ENCODE data around the gene GGT6. TPM values are rescaled to one million over a fixed set of nuclear protein-coding genes. Genes with fewer than 3 reads are reported as not detected.

Gene GGT6
- total RNA-seq, 1 donor from 2014 or later, result not detected

GRCh38 chr17:4557626-4558346 is 2.6 kb downstream of the GGT6 start:
- no peak overlapping the region for H3K4me3 ChIP-seq
- intact Hi-C loops (cut with micrococcal nuclease), result no loop called here
- DNase-seq, result no peak
- TF ChIP-seq, protein P1, sequence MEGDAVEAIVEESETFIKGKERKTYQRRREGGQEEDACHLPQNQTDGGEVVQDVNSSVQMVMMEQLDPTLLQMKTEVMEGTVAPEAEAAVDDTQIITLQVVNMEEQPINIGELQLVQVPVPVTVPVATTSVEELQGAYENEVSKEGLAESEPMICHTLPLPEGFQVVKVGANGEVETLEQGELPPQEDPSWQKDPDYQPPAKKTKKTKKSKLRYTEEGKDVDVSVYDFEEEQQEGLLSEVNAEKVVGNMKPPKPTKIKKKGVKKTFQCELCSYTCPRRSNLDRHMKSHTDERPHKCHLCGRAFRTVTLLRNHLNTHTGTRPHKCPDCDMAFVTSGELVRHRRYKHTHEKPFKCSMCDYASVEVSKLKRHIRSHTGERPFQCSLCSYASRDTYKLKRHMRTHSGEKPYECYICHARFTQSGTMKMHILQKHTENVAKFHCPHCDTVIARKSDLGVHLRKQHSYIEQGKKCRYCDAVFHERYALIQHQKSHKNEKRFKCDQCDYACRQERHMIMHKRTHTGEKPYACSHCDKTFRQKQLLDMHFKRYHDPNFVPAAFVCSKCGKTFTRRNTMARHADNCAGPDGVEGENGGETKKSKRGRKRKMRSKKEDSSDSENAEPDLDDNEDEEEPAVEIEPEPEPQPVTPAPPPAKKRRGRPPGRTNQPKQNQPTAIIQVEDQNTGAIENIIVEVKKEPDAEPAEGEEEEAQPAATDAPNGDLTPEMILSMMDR (IDR thresholded peaks at IDR 0.05; ENCODE audit: borderline replicate concordance), result no peak
- H3K27me3 ChIP-seq (ENCODE audit: low read depth), result no peaks in the 10 kb centered on the region
- H3K27ac ChIP-seq (replicated peaks), result no peak overlapping the region
- H3K4me1 ChIP-seq, result peaks cover 41% of the 10 kb centered on the region
- no peaks in the 10 kb centered on the region for H3K9me3 ChIP-seq (replicated peaks)
- peaks cover 10% of the 10 kb centered on the region for H3K36me3 ChIP-seq

DNA sequence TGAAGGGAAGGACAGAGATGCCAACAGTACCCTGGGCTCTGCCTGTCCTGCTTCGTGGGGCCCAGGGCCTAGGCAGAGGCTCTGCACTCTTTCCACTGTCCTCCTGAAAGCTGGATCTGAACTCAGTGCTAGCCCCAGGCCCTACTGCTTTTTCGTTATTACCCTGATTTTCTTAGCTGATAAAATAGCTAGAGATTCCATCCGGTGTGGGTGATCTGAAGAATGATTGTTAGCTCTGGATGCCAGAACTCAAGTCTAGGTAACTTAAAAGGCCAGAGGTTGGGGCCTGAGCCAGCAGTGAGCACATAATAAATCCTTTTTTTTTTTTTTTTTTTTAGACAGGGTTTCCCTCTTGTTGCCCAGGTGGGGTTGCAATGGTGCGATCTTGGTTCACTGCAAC is 3.4 kb downstream of the GGT6 start:
- DNase-seq, result no peak
- H3K4me1 ChIP-seq, result peaks cover 33% of the 10 kb centered on the region
- H3K36me3 ChIP-seq, result peaks cover 18% of the 10 kb centered on the region
- H3K27ac ChIP-seq (replicated peaks), result no peak overlapping the region
- no peaks in the 10 kb centered on the region for H3K9me3 ChIP-seq (replicated peaks)
- TF ChIP-seq, protein P1 (IDR thresholded peaks at IDR 0.05; ENCODE audit: borderline replicate concordance), result no peak
- no peak overlapping the region for H3K4me3 ChIP-seq
- H3K27me3 ChIP-seq (ENCODE audit: low read depth), result no peaks in the 10 kb centered on the region
- intact Hi-C loops (cut with micrococcal nuclease), result no loop called here

DNA sequence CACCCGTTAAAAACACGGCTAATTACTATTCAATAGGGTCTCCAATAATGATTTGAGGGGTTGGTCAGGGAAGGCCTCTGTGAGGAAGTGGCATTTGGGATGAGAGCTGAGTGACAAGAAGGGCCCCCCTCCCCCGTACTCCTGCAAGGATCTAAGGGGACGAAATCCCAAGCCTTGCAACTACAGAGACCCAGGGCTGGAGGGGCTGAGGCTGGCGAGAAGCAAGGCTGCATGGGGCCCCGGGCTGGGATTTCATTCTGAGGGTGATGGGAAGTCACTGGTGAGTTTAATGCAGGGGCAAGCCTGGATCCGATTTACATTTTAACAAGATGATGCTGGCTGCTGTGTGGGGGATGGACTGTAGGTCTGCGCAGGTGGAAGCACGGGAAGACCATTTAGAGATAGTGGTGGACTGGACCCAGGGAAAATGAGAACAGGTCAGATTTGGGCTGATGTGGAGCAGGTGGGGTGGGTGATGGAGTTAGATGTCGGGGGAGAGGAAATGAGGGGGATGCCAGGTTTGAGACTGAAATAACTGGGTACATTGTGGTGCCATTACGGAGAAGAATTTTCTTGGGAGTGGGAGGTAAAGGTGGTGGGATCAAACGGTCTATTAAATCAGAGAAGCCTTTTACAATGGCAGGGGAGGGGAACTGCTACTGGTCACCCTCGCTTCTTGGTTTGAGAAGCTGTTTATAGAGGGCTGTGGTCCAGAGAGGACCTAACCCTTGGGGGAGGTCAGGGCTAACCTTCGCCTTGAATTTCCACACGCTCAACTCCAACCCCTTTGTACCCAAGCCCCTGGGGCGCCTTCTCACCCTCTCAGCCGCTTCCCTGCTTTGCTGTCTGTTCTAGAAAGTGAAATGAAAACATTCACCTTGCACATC is 4.3 kb downstream of the GGT6 start:
- intact Hi-C loops (cut with micrococcal nuclease), result no loop called here

GRCh38 chr17:4554997-4555799 is 5.2 kb downstream of the GGT6 start, which contains the start of gene MYBBP1A:
Gene MYBBP1A (minus strand): TSS chr17:4555384. CDS start chr17:4555324, 60 bp downstream.
- intact Hi-C loops (cut with micrococcal nuclease), result no loop called here

More for the DNA sequence above, 4.3 kb downstream of the GGT6 start:
- no peak for DNase-seq
- no peaks in the 10 kb centered on the region for H3K9me3 ChIP-seq (replicated peaks)
- peaks cover 33% of the 10 kb centered on the region for H3K4me1 ChIP-seq
- H3K27ac ChIP-seq (replicated peaks), result peak overlapping the region; percentile 93
- TF ChIP-seq, protein P1 (IDR thresholded peaks at IDR 0.05; ENCODE audit: borderline replicate concordance), result no peak
- H3K27me3 ChIP-seq (ENCODE audit: low read depth), result no peaks in the 10 kb centered on the region
- peak overlapping the region; percentile 94 for H3K4me3 ChIP-seq
- peaks cover 27% of the 10 kb centered on the region for H3K36me3 ChIP-seq

More at GRCh38 chr17:4554997-4555799, 5.2 kb downstream of the GGT6 start, which contains the start of gene MYBBP1A:
- no peaks in the 10 kb centered on the region for H3K27me3 ChIP-seq (ENCODE audit: low read depth)
- DNase-seq, result peak; percentile 98
- H3K9me3 ChIP-seq (replicated peaks), result no peaks in the 10 kb centered on the region
- peaks cover 36% of the 10 kb centered on the region for H3K36me3 ChIP-seq
- TF ChIP-seq, protein P1 (IDR thresholded peaks at IDR 0.05; ENCODE audit: borderline replicate concordance), result peak; percentile 57
- peak within 1 kb of the TSS; percentile 93 for H3K27ac ChIP-seq (replicated peaks)
- peak within 1 kb of the TSS; percentile 94 for H3K4me3 ChIP-seq
- peaks cover 26% of the 10 kb centered on the region for H3K4me1 ChIP-seq

Measured in left ventricle myocardium inferior (tissue), 1 donor.